ENCODE data around the gene FAM227A. TPM values are rescaled to one million over a fixed set of nuclear protein-coding genes. Genes with fewer than 3 reads are reported as not detected.
"Not testable (repeated sequence)": the region's sequence is repeated elsewhere in the genome, so short reads cannot be mapped to it uniquely, and the experiment has no call there.

The FAM227A gene
- total RNA-seq, 1 experiment from 2014 or later, result 2.7 TPM

DNA sequence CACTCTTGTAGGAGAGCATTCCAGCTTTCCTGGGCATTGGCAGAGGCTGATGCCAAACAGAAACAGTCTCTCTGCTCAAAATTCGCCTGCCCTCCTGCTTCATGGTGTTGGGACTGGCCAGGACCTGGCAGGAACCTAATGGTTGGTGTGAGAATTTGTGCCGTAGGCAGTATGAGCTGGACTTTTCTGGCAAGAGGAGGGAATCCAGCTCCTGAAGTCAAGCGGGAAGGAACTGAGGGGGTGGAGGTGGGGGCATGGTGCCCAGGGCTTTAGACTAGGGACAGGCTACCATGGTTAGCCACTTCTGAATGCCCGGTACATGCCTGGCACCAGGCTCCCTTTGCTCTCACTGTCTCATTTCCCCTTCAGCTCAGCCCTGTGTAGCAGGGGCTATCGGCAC lies 18.7 kb upstream of the FAM227A start:
- DNase-seq (ENCODE audit: low spot score), result no peak

DNA sequence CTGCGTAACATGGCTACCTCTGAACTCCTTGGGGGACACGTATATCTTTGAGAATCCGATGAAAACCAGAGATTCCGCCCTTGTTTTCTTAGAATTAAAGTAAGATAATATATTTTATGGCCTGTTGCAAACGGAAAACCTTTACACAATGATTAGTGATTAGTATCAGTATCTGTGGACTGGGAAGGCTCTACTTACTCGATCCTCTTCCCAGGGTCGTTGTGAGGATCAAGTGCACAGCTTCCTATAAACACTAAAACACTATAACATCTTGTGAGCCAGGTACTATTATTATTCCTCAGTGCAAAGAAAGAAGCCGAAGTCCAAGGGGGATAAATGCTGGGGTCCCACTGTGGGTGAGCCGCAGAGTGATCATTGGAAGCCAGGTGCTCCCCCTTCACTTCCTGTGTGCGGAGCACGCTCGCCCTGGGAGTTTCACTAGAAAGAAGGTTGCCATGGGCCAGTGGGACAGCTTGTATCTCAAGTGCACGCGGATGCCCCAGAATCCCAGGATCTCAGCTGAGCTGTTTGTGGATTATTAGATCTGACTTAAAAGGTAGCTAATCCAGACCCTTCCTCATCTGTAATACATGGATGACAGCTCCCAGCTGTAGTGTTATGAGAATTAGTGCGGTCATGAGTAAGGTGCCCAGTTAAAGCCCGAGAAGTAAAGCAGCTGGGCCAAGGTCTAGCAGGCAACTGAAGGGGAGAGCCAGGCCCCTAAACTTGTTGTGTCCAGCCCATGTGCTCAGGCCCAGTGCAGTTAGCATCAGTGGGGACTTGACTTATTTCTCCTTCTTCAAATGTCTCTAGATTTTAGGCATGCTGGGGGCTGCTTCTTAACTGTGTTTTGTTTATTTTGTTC lies 1.1 kb upstream of the FAM227A start:
- peak; percentile 59 for DNase-seq (ENCODE audit: low spot score)

DNA sequence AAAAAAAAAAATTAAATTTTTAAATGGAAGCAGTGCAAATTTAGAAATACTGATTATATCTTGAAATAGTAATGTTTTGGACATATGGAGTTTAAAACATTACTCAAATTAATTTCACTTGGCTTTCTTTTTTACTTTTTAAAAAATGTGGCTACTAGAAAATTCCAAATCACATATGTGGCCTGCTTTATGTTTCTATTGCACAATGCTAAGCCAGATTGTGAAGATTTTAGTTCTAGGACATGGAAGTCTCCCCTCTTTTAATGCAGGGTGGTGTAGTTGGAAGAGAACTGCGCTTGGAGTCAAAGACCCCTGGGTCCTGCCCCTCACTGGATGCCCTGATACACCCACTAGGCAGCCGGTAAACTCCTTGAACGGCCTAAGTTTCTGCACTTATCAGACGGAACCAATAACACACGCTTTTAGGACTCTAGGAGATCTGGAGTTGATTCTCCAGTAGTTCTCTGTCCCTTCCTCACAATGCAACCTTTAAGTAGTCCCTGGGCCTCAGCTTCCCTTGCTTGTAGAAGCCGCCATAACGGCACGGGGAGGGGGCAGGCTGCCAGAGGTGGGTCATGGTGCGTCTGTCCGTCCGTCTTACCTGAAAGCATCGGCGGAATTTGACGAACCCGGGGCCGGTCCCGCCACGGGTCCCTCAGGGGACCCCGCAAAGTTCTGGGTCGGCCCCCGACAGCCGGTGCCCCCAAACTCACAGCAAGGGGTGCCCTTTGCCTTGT lies 505 bp downstream of the FAM227A start:
- no peak for DNase-seq (ENCODE audit: low spot score)

DNA sequence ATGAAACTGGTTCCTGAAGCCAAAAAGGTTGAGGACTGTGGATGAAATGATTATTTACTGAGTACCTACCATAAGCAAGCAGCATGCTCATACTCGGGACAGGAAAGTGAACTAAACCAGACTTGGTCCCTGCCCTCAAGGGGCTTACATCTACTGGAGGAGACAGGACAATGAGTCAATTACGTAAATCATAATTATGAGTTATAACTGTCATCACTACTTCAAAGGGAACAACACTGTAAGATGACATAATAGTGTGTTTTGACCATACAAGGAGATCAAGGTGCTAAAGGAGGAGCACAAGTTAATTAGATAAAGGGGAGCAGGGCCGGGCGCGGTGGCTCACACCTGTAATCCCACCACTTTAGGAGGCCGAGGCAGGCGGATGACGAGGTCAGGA lies 2.5 kb downstream of the FAM227A start:
- no peak for DNase-seq (ENCODE audit: low spot score)

DNA sequence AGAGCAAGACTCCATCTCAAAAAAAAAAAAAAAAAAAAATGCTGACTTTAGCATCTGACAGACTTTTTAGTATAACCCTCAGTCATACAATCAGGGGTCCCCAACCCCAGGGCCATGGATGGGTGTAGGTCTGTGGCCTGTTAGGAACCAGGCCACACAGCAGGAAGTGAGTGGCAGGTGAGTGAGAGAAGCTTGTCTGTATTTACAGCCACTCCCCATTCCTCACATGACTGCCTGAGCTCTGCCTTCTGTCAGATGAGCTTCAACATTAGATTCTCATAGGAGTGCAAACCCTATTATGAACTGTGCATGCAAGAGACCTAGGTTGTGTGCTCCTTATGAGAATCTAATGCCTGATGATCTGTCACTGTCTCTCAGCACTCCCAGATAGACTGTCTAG lies 3.3 kb downstream of the FAM227A start:
- peak; percentile 3 for DNase-seq (ENCODE audit: low spot score)

DNA sequence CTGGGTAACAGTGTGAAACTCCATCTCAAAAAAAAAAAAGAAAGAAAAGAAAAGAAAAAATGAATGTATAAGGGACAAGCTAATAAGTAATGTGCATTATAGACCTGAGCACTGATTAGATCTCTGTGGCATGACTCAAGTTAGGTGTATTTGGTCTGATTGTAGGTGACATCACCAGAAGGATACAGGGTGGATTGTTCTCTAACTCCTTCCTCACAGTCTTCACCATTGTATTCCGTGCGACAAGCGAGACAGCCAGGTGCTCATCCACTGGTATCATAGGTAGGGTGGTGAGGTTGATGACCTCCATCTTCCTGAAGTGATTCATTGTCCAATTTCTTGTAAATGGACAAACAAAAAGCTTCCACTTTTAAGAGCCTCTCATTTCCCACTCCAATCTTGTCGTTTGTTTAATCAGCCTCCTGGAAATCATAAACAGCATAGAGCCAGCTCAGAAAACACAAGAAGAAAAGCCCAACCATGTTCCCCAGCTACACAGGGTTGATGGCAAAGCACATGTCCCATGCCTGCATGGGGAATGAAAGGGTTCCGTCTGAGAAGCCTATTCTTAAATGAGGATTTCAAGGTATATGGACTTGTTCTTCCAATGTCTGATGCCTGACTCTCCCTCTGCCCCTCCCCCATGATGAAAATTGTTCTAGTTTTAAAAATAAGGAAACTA lies 6.2 kb downstream of the FAM227A start:
- peak; percentile 12 for DNase-seq (ENCODE audit: low spot score)

DNA sequence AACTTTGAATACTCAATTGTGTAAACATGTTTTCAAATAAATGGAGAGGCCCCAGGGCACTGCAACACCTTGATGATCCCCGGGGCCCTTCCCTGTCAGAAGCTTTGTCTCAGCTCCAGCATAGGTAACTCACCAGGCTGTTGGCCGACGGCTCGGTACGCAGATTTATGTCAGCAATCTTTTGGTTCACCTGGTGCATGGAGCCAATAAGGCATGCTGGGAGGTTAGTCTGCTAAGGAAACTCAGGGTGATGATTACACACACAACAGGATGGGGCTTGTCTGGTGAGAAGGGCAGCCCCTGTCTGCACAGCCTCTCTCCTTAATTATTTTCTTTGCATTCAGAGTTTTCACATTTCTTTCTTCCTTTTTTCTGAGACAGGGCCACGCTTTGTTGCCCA lies 10.8 kb downstream of the FAM227A start:
- no peak for DNase-seq (ENCODE audit: low spot score)

DNA sequence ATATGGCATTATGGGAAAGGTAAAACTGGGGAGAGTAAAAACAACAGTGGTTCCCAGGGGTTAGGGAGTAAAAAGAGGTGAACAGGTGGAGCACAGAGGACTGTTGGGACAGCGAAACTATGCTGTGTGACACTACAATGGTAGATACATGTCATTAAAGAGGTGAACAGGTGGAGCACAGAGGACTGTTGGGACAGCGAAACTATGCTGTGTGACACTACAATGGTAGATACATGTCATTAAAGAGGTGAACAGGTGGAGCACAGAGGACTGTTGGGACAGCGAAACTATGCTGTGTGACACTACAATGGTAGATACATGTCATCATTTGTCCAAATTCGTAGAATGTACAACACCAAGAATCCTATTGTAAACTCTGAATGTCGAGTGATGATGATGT lies 11.9 kb downstream of the FAM227A start:
- DNase-seq (ENCODE audit: low spot score), result not testable (repeated sequence)

DNA sequence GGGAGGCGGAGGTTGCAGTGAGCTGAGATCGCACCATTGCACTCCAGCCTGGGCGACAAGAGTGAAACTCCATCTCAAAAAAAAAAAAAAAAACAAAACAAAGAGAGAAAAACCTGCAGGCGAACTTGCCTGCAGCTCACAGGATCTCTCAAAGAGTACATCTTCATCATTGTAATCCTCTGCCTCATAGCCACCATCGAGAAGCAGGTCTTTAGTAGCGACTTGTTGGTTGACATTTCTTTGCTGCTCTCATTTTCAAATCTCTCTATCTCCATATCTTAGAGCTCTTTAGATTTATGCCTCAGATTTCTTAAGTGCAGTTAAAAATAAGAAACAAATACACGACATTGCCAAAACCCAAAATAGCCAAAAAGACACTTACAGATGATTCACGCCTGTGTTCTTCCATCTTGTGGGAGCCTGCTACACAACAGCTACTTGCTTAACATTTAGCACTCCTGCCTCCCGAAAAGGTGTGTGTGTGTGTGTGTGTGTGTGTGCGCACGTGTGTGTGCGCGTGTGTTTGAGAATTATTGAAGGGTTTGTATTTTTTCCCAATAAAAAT lies 14.6 kb downstream of the FAM227A start:
- DNase-seq (ENCODE audit: low spot score), result no peak

DNA sequence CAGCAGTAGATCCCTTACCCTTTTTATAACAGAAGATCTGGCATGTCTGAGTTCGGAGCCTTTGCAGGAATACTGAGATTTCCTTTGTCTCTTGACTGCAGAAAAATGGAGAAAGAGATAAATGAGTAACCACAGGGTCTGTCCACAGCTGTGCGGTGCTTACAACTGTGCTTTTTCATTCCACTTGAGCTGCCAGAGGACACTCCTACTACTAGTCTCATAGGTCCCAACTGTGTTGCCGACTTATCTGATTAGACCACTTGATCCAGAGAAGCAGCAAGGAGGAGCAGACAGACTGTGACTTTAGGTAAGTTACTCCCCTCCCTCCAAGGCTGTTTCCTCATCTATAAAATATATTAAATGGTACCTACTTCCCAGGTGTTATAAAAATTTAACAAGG lies 17.5 kb downstream of the FAM227A start:
- DNase-seq (ENCODE audit: low spot score), result no peak

DNA sequence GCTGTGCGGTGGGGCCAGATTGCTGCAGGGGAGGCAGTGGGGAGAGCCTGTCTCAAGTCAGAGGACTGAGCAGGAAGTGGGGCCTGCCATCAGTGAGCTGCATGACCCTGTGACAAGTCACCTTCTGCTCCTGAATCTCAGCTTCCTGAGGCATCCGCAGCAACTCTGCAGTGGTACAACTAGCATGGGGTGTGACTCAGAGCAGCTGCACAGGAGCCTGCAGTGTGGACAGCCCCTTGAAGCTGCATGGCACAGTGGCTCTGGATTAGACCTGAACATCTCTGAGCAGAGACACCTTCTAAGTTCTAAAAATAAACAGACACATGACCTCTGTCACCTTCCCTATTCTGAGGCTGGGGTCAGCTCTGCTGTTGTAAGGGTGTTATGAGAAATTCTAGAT lies 18.0 kb downstream of the FAM227A start:
- no peak for DNase-seq (ENCODE audit: low spot score)

DNA sequence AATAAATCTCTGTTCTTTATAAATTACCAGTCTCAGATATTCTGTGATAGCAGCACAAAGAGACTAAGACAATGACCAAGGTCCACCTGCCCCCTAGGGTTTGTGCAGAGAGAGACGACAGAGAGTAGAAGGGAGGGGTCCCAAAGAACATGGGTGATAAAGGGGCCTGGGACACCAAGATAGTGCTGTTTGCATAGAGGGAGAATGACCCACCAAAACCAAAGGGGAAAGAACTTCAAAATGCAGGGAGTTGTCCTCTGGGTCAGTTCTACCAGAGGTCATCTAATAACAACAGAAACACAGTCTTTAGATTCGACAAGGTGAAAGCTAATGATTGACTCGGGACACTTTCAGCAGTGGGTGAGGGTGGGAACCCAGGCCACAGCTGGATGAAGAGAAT lies 23.7 kb downstream of the FAM227A start:
- no peak for DNase-seq (ENCODE audit: low spot score)

DNA sequence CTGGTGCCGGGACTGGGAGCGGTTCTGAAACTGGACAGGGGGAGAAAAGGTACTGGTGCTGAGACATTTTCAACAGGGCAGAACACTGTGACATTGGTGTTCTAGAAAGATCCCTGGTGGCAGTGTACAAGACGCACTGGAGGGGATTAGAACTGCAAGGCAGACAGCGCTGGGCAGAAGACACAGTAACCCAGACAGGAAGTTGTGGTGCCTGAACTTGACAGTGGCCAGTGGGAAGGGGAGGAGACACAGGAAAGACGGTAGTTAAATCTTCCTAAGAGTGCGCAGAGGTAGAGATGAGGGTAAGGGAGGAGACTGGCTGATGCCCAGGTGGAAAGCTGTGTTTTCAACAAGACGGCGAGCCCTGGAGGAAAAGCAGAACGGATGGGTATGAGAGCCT lies 24.5 kb downstream of the FAM227A start:
- DNase-seq (ENCODE audit: low spot score), result no peak

DNA sequence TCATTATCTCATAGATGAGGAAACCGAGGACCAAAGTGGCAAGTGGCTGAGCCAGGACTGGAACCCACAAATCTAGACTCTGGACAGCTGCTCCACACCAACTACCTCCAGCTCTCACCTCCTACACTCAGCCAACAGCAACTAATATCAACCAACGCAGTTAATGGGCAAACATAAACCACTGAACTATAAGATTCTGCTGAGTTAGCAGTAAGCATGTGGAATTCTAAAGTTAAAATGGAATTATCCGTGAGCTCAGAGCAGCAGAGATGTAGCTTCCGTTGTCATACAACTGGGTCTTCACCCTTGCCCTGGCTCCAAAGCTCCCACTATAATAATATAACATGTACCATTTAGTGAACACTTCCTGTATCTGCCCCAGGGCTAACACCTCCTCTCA lies 27.1 kb downstream of the FAM227A start:
- DNase-seq (ENCODE audit: low spot score), result no peak

DNA sequence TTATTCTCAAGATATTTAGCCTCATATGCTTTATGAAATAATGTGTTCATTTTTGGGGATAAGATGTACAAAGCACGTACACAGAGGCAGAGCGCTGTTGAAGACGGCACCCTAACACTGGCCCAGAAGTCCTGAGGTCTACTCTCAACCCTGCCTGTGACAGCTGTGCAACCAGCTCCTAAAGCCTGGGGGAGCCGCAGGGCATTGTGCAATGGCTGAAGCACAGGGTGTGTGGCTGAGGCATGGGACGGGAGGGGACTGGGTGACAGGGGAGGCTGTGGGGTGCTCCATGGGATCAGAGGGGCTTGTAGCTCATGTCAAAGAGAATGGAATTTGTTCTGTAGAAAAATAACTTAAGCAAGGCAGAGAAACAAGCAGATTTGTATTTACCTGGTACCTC lies 27.7 kb downstream of the FAM227A start:
- no peak for DNase-seq (ENCODE audit: low spot score)

DNA sequence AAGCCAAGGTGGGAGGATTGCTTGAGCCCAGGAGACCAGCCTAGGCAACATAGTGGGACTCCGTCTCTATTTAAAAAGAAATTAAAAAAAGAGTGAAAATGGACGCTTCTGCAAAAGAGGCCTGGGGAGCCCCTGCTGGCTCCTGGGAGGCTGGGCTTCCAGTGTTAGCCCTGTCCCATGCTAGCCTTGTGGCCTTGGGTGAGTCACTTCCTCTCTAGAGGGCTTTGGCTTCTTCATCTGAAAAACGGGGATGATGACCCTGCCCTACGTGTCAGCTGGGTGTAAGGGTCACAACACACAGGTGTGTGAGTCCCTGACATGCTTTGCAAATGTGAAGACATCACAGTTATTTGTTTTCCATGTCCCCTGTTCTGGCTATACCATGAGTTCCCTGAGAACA lies 32.8 kb downstream of the FAM227A start:
- no peak for DNase-seq (ENCODE audit: low spot score)

DNA sequence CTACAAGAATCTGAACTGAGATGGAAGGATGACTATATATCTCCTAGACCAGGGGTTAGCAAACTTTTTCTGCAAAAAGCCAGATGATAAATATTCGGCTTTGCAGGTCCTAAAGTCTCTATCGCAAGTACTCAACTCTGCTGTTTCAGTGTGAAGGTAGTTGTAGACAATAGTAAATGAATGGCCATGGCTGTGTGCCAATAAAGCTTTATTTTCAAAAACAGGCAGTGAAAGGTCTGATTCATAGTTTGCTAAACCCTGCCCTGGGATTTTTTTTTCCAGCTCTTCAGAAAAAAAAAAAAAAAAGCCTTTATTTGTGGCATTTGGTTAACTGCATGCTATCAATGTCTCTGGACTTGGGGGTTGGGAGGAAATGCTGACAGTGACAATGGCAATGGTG lies 37.5 kb downstream of the FAM227A start:
- DNase-seq (ENCODE audit: low spot score), result no peak

DNA sequence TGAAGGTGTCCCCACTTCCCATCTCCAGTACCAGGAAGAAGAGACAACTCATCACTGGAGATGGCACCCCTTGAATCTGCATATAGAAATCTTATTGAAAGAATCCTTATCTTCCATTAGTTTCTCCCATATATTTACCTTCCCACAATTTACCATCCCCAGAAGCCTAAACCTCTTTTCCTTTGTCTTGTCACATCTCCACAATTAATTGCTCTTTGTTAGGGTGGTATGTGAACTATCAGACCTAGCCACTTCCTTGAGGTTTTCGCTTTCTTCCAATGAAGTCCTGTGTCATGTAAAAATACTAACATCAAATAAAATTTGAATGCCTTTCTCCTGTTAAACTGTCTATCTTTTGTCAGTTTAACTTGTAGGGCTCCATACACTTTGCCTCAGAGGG lies 37.9 kb downstream of the FAM227A start:
- DNase-seq (ENCODE audit: low spot score), result no peak

DNA sequence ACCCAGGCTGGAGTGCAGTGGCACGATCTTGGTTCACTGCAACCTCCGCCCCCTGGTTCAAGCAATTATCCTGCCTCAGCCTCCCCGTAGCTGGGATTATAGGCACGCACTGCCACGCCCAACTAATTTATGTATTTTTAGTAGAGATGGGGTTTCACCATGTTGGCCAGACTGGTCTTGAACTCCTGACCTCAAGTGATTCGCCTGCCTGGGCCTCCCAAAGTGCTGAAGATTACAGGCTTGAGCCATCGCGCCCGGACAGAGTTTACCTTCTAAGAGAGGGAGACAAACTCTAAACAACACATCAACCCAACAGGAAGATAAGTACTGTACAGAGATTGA lies 41.2 kb downstream of the FAM227A start:
- DNase-seq (ENCODE audit: low spot score), result not testable (repeated sequence)

DNA sequence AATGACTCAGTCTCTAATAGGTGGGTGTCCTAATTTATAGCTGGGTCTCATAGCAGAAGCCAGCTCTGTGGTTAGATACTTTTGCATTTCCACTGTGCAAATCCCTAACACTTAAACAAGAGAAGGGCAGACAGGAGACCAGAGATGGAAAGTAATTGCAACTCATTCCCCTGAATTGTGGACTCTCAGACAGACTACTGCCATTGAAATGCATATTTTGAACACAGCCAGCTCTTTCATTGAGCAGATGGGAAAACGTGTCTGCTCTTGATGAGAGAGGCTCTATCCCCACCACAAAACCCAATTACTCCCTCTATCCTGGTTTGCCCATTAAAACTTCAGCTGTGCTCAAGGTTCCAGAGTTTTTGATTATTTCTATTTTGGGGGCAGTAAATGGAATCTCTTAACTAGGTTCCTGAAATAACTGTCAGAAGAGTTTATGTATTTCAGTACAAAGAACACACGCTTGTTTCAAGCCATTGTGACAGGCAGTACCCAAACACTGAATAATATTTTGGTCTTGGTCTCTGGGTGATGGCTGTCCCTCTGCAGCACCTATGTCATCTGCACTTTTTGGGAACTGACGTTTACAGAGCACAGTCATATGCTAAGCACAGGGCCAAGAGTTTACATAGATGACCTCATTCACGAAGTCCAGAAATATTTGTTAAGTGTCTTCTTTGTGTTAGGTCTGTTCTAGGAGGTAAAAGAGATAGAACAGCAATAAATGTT lies 41.7 kb downstream of the FAM227A start:
- DNase-seq (ENCODE audit: low spot score), result no peak

DNA sequence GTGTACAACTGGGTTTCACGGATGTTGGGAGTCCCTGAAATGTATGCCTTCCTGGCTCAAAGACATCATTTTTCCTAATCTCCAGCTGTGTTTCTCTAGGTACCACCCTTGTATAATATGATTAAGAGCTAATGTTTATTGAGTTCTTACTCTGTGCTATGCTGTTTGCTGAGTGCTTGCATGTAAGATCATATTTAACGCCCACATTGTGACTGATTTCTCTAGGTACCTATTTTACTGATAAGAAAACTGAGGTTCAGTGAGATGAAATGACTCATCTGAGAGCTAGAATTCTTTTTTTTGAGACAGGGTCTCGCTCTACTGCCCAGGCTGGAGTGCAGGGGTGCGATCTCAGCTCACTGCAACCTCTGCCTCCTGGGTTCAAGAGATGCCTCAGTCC lies 42.6 kb downstream of the FAM227A start:
- no peak for DNase-seq (ENCODE audit: low spot score)
